Measurements from ENCODE around the gene ACOT12. TPM values are rescaled to one million over a fixed set of nuclear protein-coding genes. Genes with fewer than 3 reads are reported as not detected.

ACOT12 gene
- polyA plus RNA-seq, 1 donor: 0.72 TPM

- Histone ChIP-seq H3K4me1 (ENCODE audit: control insufficient read depth, insufficient read depth, low read length) (no peaks in the 10 kb centered on the region), H3K27ac (ENCODE audit: low read length) (no peak overlapping the region), H3K27me3 (ENCODE audit: control insufficient read depth, insufficient read depth, low read length) (no peaks in the 10 kb centered on the region), H3K36me3 (ENCODE audit: control insufficient read depth, insufficient read depth, low read length) (peaks cover 22% of the 10 kb centered on the region), H3K4me3 (ENCODE audit: low read length) (no peak overlapping the region), H3K9me3 (ENCODE audit: control insufficient read depth, low read depth, low read length) (no peaks in the 10 kb centered on the region)
- DNase-seq: no peak
- 80% methylated on average over 2 of the region's 4 CpGs for WGBS (ENCODE audit: insufficient coverage, low lambda C conversion rate)
Observed at GRCh38 chr5:81315830-81316229, 78.1 kb downstream of the ACOT12 start.

GRCh38 chr5:81315336-81315735, 78.6 kb downstream of the ACOT12 start:
- H3K4me1 ChIP-seq (ENCODE audit: control insufficient read depth, insufficient read depth, low read length): no peaks in the 10 kb centered on the region
- no peaks in the 10 kb centered on the region for H3K9me3 ChIP-seq (ENCODE audit: control insufficient read depth, low read depth, low read length)
- no CpG with 5 or more reads among the region's 1 CpG for WGBS (ENCODE audit: insufficient coverage, low lambda C conversion rate)
- no peak overlapping the region for H3K27ac ChIP-seq (ENCODE audit: low read length)
- H3K4me3 ChIP-seq (ENCODE audit: low read length): no peak overlapping the region
- DNase-seq: no peak
- no peaks in the 10 kb centered on the region for H3K27me3 ChIP-seq (ENCODE audit: control insufficient read depth, insufficient read depth, low read length)
- peaks cover 22% of the 10 kb centered on the region for H3K36me3 ChIP-seq (ENCODE audit: control insufficient read depth, insufficient read depth, low read length)

GRCh38 chr5:81314581-81314980, 79.4 kb downstream of the ACOT12 start:
- WGBS (ENCODE audit: insufficient coverage, low lambda C conversion rate): no CpG with 5 or more reads among the region's 3 CpGs

DNA sequence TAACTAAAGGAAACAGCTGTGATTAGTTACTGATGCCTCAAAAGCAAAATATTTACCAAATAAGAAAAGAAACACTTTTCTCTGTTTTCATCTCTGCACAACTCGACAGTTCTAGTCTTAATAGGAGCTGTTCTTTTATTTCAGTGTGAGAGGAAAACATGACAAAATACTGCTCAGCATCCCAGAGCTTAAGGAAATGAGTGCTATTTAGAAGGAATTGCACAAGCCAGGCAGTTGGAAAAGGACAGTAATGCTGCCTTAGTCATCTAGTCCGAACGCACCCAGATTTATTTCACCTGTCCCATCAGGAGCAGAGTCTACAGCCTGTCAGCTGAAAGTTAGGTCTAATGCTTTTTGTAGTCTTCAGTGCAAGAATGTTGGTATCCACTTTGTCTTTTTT, 80.2 kb downstream of the ACOT12 start:
- H3K4me3 ChIP-seq (ENCODE audit: low read length): no peak overlapping the region
- no CpG with 5 or more reads among the region's 3 CpGs for WGBS (ENCODE audit: insufficient coverage, low lambda C conversion rate)
- DNase-seq: no peak
- no peak overlapping the region for H3K27ac ChIP-seq (ENCODE audit: low read length)
- H3K36me3 ChIP-seq (ENCODE audit: control insufficient read depth, insufficient read depth, low read length): peaks cover 31% of the 10 kb centered on the region
- H3K27me3 ChIP-seq (ENCODE audit: control insufficient read depth, insufficient read depth, low read length): no peaks in the 10 kb centered on the region
- H3K9me3 ChIP-seq (ENCODE audit: control insufficient read depth, low read depth, low read length): no peaks in the 10 kb centered on the region
- no peaks in the 10 kb centered on the region for H3K4me1 ChIP-seq (ENCODE audit: control insufficient read depth, insufficient read depth, low read length)

More at GRCh38 chr5:81314581-81314980, 79.4 kb downstream of the ACOT12 start:
- H3K9me3 ChIP-seq (ENCODE audit: control insufficient read depth, low read depth, low read length): no peaks in the 10 kb centered on the region
- DNase-seq: no peak
- H3K27me3 ChIP-seq (ENCODE audit: control insufficient read depth, insufficient read depth, low read length): no peaks in the 10 kb centered on the region
- no peak overlapping the region for H3K4me3 ChIP-seq (ENCODE audit: low read length)
- no peaks in the 10 kb centered on the region for H3K4me1 ChIP-seq (ENCODE audit: control insufficient read depth, insufficient read depth, low read length)
- no peak overlapping the region for H3K27ac ChIP-seq (ENCODE audit: low read length)
- peaks cover 27% of the 10 kb centered on the region for H3K36me3 ChIP-seq (ENCODE audit: control insufficient read depth, insufficient read depth, low read length)

DNA sequence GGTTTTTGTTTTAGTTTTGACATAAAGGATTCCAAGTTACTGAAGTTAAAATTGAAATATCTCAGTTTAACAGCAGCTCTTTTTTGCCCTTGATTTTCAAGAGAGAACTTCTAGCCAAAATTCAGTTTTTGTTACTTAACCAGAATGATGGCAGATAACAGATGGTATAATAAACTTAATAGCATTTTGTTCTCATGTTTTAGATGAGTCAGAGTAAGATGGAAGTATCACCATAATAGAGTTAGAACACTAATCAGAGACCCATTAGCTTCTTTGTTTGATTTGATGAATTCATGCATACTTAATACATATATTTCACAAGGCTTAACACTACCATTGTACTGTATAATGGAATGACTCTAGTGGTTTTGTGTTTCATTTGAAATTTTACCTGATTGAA, 80.7 kb downstream of the ACOT12 start:
- H3K27ac ChIP-seq (ENCODE audit: low read length): no peak overlapping the region
- peaks cover 33% of the 10 kb centered on the region for H3K36me3 ChIP-seq (ENCODE audit: control insufficient read depth, insufficient read depth, low read length)
- no peaks in the 10 kb centered on the region for H3K4me1 ChIP-seq (ENCODE audit: control insufficient read depth, insufficient read depth, low read length)
- DNase-seq: no peak
- H3K4me3 ChIP-seq (ENCODE audit: low read length): no peak overlapping the region
- H3K27me3 ChIP-seq (ENCODE audit: control insufficient read depth, insufficient read depth, low read length): no peaks in the 10 kb centered on the region
- H3K9me3 ChIP-seq (ENCODE audit: control insufficient read depth, low read depth, low read length): no peaks in the 10 kb centered on the region

DNA sequence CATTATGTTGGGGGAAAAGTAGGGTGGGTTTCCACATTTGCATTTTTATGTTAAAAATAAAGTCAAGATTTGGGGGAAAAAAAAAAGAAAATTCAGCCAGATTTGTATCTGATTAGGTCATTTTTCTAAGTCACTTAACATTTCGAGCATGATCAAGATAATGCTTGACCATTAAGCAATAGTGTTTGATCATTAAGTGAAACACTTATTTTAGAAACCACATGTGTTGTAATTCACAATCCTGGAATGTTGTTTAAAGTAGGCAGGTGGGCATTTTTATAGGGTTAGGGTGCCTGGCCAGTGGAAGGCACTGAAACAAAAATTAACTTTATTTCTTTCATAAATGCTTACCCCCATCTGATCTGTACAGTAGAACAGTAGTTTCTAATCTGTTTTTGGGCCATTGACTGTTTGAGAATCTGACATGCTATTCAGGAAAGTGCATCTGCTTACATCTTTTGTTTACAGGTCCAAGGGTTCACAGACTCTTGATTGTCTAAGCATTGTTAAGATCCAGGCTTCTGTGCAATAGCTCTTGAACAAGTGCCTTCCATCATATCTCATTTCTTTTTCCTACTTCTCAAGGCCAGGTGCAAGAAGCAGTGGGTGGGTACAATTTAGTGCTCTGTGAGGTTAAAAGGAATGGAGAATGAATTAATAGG, 83.4 kb downstream of the ACOT12 start:
- Histone ChIP-seq H3K27me3 (ENCODE audit: control insufficient read depth, insufficient read depth, low read length) (no peaks in the 10 kb centered on the region), H3K27ac (ENCODE audit: low read length) (no peak overlapping the region), H3K4me3 (ENCODE audit: low read length) (no peak overlapping the region), H3K4me1 (ENCODE audit: control insufficient read depth, insufficient read depth, low read length) (no peaks in the 10 kb centered on the region), H3K36me3 (ENCODE audit: control insufficient read depth, insufficient read depth, low read length) (peaks cover 33% of the 10 kb centered on the region), H3K9me3 (ENCODE audit: control insufficient read depth, low read depth, low read length) (no peaks in the 10 kb centered on the region)
- DNase-seq: no peak
- WGBS (ENCODE audit: insufficient coverage, low lambda C conversion rate): 83% methylated on average over 1 of the region's 1 CpG

GRCh38 chr5:81308836-81309235, 85.1 kb downstream of the ACOT12 start:
- WGBS (ENCODE audit: insufficient coverage, low lambda C conversion rate): no CpG with 5 or more reads among the region's 2 CpGs
- no peaks in the 10 kb centered on the region for H3K27me3 ChIP-seq (ENCODE audit: control insufficient read depth, insufficient read depth, low read length)
- no peaks in the 10 kb centered on the region for H3K4me1 ChIP-seq (ENCODE audit: control insufficient read depth, insufficient read depth, low read length)
- H3K4me3 ChIP-seq (ENCODE audit: low read length): no peak overlapping the region
- DNase-seq: no peak
- no peak overlapping the region for H3K27ac ChIP-seq (ENCODE audit: low read length)
- peaks cover 34% of the 10 kb centered on the region for H3K36me3 ChIP-seq (ENCODE audit: control insufficient read depth, insufficient read depth, low read length)
- no peaks in the 10 kb centered on the region for H3K9me3 ChIP-seq (ENCODE audit: control insufficient read depth, low read depth, low read length)

DNA sequence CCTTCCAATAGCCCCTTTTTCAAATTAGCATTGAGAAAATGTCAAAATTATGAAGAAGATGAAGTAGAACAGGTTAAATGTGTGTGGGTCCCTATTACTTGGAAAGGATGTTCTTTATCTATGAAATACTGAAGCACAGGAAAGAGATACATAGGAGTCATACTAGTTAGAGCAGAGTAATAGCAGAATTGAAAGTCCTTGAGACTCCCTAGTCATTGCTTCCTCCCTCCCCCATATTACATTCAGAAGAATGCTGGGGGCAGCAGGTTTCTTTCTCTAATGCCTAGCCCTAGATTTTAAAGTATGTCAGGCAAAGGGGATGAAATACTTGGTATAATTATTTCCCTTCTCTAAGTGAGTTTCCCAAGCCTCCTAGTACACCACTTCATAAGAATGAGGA, 88.1 kb downstream of the ACOT12 start:
- no peak for DNase-seq
- H3K9me3 ChIP-seq (ENCODE audit: control insufficient read depth, low read depth, low read length): no peaks in the 10 kb centered on the region
- H3K36me3 ChIP-seq (ENCODE audit: control insufficient read depth, insufficient read depth, low read length): peaks cover 18% of the 10 kb centered on the region
- H3K27me3 ChIP-seq (ENCODE audit: control insufficient read depth, insufficient read depth, low read length): no peaks in the 10 kb centered on the region
- no peak overlapping the region for H3K4me3 ChIP-seq (ENCODE audit: low read length)
- peaks cover 4% of the 10 kb centered on the region for H3K4me1 ChIP-seq (ENCODE audit: control insufficient read depth, insufficient read depth, low read length)
- no peak overlapping the region for H3K27ac ChIP-seq (ENCODE audit: low read length)

- no peak for DNase-seq
- no CpG with 5 or more reads among the region's 1 CpG for WGBS (ENCODE audit: insufficient coverage, low lambda C conversion rate)
- Histone ChIP-seq H3K9me3 (ENCODE audit: control insufficient read depth, low read depth, low read length) (no peaks in the 10 kb centered on the region), H3K27ac (ENCODE audit: low read length) (no peak overlapping the region), H3K27me3 (ENCODE audit: control insufficient read depth, insufficient read depth, low read length) (no peaks in the 10 kb centered on the region), H3K36me3 (ENCODE audit: control insufficient read depth, insufficient read depth, low read length) (peaks cover 9% of the 10 kb centered on the region), H3K4me3 (ENCODE audit: low read length) (no peak overlapping the region), H3K4me1 (ENCODE audit: control insufficient read depth, insufficient read depth, low read length) (peaks cover 13% of the 10 kb centered on the region)
Observed at GRCh38 chr5:81303563-81303962, 90.4 kb downstream of the ACOT12 start.

GRCh38 chr5:81302596-81302995, 91.3 kb downstream of the ACOT12 start:
- no peaks in the 10 kb centered on the region for H3K9me3 ChIP-seq (ENCODE audit: control insufficient read depth, low read depth, low read length)
- H3K36me3 ChIP-seq (ENCODE audit: control insufficient read depth, insufficient read depth, low read length): peaks cover 7% of the 10 kb centered on the region
- no peaks in the 10 kb centered on the region for H3K27me3 ChIP-seq (ENCODE audit: control insufficient read depth, insufficient read depth, low read length)
- no peak overlapping the region for H3K27ac ChIP-seq (ENCODE audit: low read length)
- H3K4me3 ChIP-seq (ENCODE audit: low read length): peak overlapping the region; percentile 88
- no peak for DNase-seq
- WGBS (ENCODE audit: insufficient coverage, low lambda C conversion rate): 100% methylated on average over 1 of the region's 5 CpGs
- H3K4me1 ChIP-seq (ENCODE audit: control insufficient read depth, insufficient read depth, low read length): peaks cover 13% of the 10 kb centered on the region

GRCh38 chr5:81301271-81302015, 92.5 kb downstream of the ACOT12 start, which contains the start of gene ZCCHC9:
Gene ZCCHC9, plus strand, starts transcription at chr5:81301587. Its CDS starts 3,171 bp downstream, at chr5:81304758.
- Histone ChIP-seq H3K9me3 (ENCODE audit: control insufficient read depth, low read depth, low read length) (no peaks in the 10 kb centered on the region), H3K4me1 (ENCODE audit: control insufficient read depth, insufficient read depth, low read length) (peaks cover 13% of the 10 kb centered on the region), H3K36me3 (ENCODE audit: control insufficient read depth, insufficient read depth, low read length) (peaks cover 7% of the 10 kb centered on the region), H3K27ac (ENCODE audit: low read length) (peak within 1 kb of the TSS; percentile 84), H3K27me3 (ENCODE audit: control insufficient read depth, insufficient read depth, low read length) (no peaks in the 10 kb centered on the region), H3K4me3 (ENCODE audit: low read length) (peak within 1 kb of the TSS; percentile 88)
- peak; percentile 96 to 97 for DNase-seq
- 0% methylated on average over 3 of the region's 54 CpGs for WGBS (ENCODE audit: insufficient coverage, low lambda C conversion rate)

All from large intestine (tissue), 3 donors.